HepG2 (cell line): ENCODE results near the gene OASL. TPM values are rescaled to one million over a fixed set of nuclear protein-coding genes. Genes with fewer than 3 reads are reported as not detected.
A peak's percentile ranks its signal among the peaks of the same experiment; 100 is the strongest.

Experiments
- CHD4 ChIP-seq: fragments of 200-600 bp; sonication (generic); IDR thresholded peaks from 2 replicates; pipeline ENCODE4 v1.7.0; 2017; ENCODE audit warnings: mild to moderate bottlenecking, low read length, borderline replicate concordance
- FOXJ3 ChIP-seq: sonication (generic); formaldehyde crosslinking; IDR thresholded peaks from 2 replicates; pipeline ENCODE4 v1.4.0; 2020; ENCODE audit warnings: missing genetic modification reagents, mild to moderate bottlenecking, borderline replicate concordance
- FOXK2 ChIP-seq: fragments of 450-650 bp; IDR thresholded peaks from 2 replicates; pipeline ENCODE4 v1.6.1; 2016
- HINFP ChIP-seq: sonication (generic); formaldehyde crosslinking; IDR thresholded peaks from 2 replicates; pipeline ENCODE4 v1.4.0; 2020; ENCODE audit warnings: low read depth, mild to moderate bottlenecking, missing genetic modification reagents
- HNF4G ChIP-seq, 2 experiments: sonication (generic) in 1 of 2; formaldehyde crosslinking in 1 of 2; IDR thresholded peaks; 2 replicates each; pipeline versions ENCODE4 v1.4.0 to v1.6.1; 2011 to 2020; ENCODE audit warnings: borderline replicate concordance in 2 of 2, low read depth in 2 of 2, mild to moderate bottlenecking in 2 of 2, low read length in 1 of 2, missing genetic modification reagents in 1 of 2, moderate library complexity in 1 of 2
- KLF11 ChIP-seq: IDR thresholded peaks from 2 replicates; pipeline ENCODE4 v1.6.1; 2016; ENCODE audit warnings: missing compliant biosample characterization
- MIER3 ChIP-seq: IDR thresholded peaks from 2 replicates; pipeline ENCODE4 v1.6.1; 2016; ENCODE audit warnings: missing compliant biosample characterization, borderline replicate concordance
- NFIC ChIP-seq: IDR thresholded peaks from 2 replicates; pipeline ENCODE4 v1.6.1; 2012; ENCODE audit warnings: mild to moderate bottlenecking, low read length, inconsistent platforms
- NR0B2 ChIP-seq: sonication (generic); formaldehyde crosslinking; IDR thresholded peaks from 2 replicates; pipeline ENCODE4 v1.4.0; 2020; ENCODE audit warnings: mild to moderate bottlenecking, missing genetic modification reagents
- PPARG ChIP-seq: conservative IDR thresholded peaks from 2 replicates; pipeline ENCODE4 v1.6.1; 2016; ENCODE audit warnings: missing biosample characterization, missing genetic modification reagents
- RELA ChIP-seq: sonication (generic); formaldehyde crosslinking; IDR thresholded peaks from 2 replicates; pipeline ENCODE4 v1.4.0; 2020; ENCODE audit warnings: missing genetic modification reagents
- SIX4 ChIP-seq: sonication (generic); formaldehyde crosslinking; IDR thresholded peaks from 2 replicates; pipeline ENCODE4 v1.4.0; 2020; ENCODE audit warnings: missing genetic modification reagents
- SRF ChIP-seq: IDR thresholded peaks from 2 replicates; pipeline ENCODE4 v1.6.1; 2011; ENCODE audit warnings: mild to moderate bottlenecking, low read depth, low read length, moderate library complexity
- SSRP1 ChIP-seq: IDR thresholded peaks from 2 replicates; pipeline ENCODE4 v1.6.1; 2016; ENCODE audit warnings: control low read depth
- THAP8 ChIP-seq: sonication (generic); formaldehyde crosslinking; IDR thresholded peaks from 2 replicates; pipeline ENCODE4 v1.5.1; 2020; ENCODE audit warnings: missing genetic modification reagents, mild to moderate bottlenecking, borderline replicate concordance
- ZBED4 ChIP-seq: sonication (generic); formaldehyde crosslinking; IDR thresholded peaks from 2 replicates; pipeline ENCODE4 v1.4.0; 2020; ENCODE audit warnings: missing genetic modification reagents, borderline replicate concordance
- ZNF160 ChIP-seq: sonication (generic); formaldehyde crosslinking; IDR thresholded peaks from 2 replicates; pipeline ENCODE4 v1.8.0; 2022; ENCODE audit warnings: mild to moderate bottlenecking, inconsistent platforms, missing genetic modification reagents
- ZNF18 ChIP-seq: sonication (generic); formaldehyde crosslinking; IDR thresholded peaks from 2 replicates; pipeline ENCODE4 v1.8.0; 2022; ENCODE audit warnings: mild to moderate bottlenecking, missing genetic modification reagents; ENCODE audit not compliant: insufficient replicate concordance
- ZNF446 ChIP-seq: sonication (generic); formaldehyde crosslinking; IDR thresholded peaks from 2 replicates; pipeline ENCODE4 v1.5.0; 2020; ENCODE audit warnings: mild to moderate bottlenecking, missing genetic modification reagents
- ZNF558 ChIP-seq: sonication (generic); formaldehyde crosslinking; IDR thresholded peaks from 2 replicates; pipeline ENCODE4 v1.9.0; 2022; ENCODE audit warnings: mild to moderate bottlenecking, missing genetic modification reagents, borderline replicate concordance
- ZNF572 ChIP-seq: sonication (generic); formaldehyde crosslinking; IDR thresholded peaks from 2 replicates; pipeline ENCODE4 v1.5.1; 2020; ENCODE audit warnings: mild to moderate bottlenecking, missing genetic modification reagents
- ZNF788 ChIP-seq: sonication (generic); formaldehyde crosslinking; IDR thresholded peaks from 2 replicates; pipeline ENCODE4 v1.5.0; 2020; ENCODE audit warnings: mild to moderate bottlenecking, missing genetic modification reagents, borderline replicate concordance
- ZSCAN29 ChIP-seq: sonication (generic); formaldehyde crosslinking; conservative IDR thresholded peaks from 2 replicates; pipeline ENCODE4 v1.4.0; 2020; ENCODE audit warnings: mild to moderate bottlenecking, missing genetic modification reagents
- polyA plus RNA-seq, 8 experiments: library from polyadenylated mRNA; depleted of rRNA in 3 of 8; stranded (reverse) in 7 of 8; unstranded in 1 of 8; fragments of >200 nt; fragmentation: Illumina TruSeq in 4 of 8; extraction: Trizol in 4 of 8; gene quantifications; 2 replicates each; pipeline versions ENCODE4 v1.2.1 to v1.2.3, GENCODE V29; 2011 to 2016; ENCODE audit warnings: low read depth in 4 of 8, missing spikeins in 1 of 8, mixed read lengths in 1 of 8; ENCODE audit not compliant: insufficient read depth in 1 of 8
- total RNA-seq, 5 experiments: library from RNA; depleted of rRNA; stranded (reverse); fragments of >200 nt; fragmentation: Illumina TruSeq; extraction: Trizol; gene quantifications; 2 replicates each; pipeline ENCODE4 v1.2.3, GENCODE V29; 2016; ENCODE audit warnings: low read depth in 1 of 5

Gene OASL
- total and polyA plus RNA-seq, 2 of the 13 experiments (the other 11 are each of a cell fraction or from before 2014, with no cell fraction given) = 0.11 to 0.22 TPM

GRCh38 chr12:120984351-120984898 lies 54.6 kb downstream of the OASL start (continued):
- TF ChIP-seq THAP8 (CRISPR knock-in tag) (no peak), NFIC (no peak), HNF4G (IDR thresholded peaks at IDR 0.05; ENCODE audit: borderline replicate concordance, low read depth, low read length) (peak; percentile 76), HNF4G (CRISPR knock-in tag; IDR thresholded peaks at IDR 0.05; ENCODE audit: borderline replicate concordance, low read depth) (peak; percentile 32; the same call in 1 of the 2 replicates), NR0B2 (CRISPR knock-in tag) (no peak), FOXK2 (no peak), ZNF160 (CRISPR knock-in tag) (no peak), SRF (no peak), HINFP (CRISPR knock-in tag) (no peak), RELA (no peak), MIER3 (CRISPR knock-in tag) (peak; percentile 82), CHD4 (peak; percentile 99), ZNF572 (CRISPR knock-in tag) (no peak), ZNF18 (CRISPR knock-in tag) (no peak), SIX4 (no peak), FOXJ3 (CRISPR knock-in tag) (no peak), ZNF558 (CRISPR knock-in tag) (no peak), ZSCAN29 (CRISPR knock-in tag) (no peak), ZNF446 (no peak), ZBED4 (CRISPR knock-in tag) (no peak), PPARG (CRISPR knock-in tag) (no peak), KLF11 (CRISPR knock-in tag) (no peak), ZNF788 (CRISPR knock-in tag) (peak; percentile 25; the same call in 1 of the 2 replicates), SSRP1 (CRISPR knock-in tag) (no peak)
